Lower leg skin (tissue), 3 donors: ENCODE results near the gene RUFY4.

Experiments used
- CTCF ChIP-seq, 3 donors: fragments of 450-650 bp; IDR thresholded peaks; one replicate each; pipeline ENCODE4 v1.5.1; 2016; ENCODE audit warnings: antibody characterized with exemption in 3 of 3, mild to moderate bottlenecking in 3 of 3, moderate library complexity in 2 of 3
- POLR2A ChIP-seq, 2 donors: fragments of 450-650 bp; IDR thresholded peaks; one replicate each; pipeline ENCODE4 v1.6.1; 2016 to 2017; ENCODE audit warnings: antibody characterized with exemption in 2 of 2, mild to moderate bottlenecking in 1 of 2, moderate library complexity in 1 of 2

- TF ChIP-seq CTCF (IDR thresholded peaks at IDR 0.05), result no peak
- no peak for TF ChIP-seq POLR2A (IDR thresholded peaks at IDR 0.05)
These were observed 59.9 kb downstream of the RUFY4 start for GRCh38 chr2:218128781-218129457.
